Measurements from ENCODE around the gene GNAQ.

DNA sequence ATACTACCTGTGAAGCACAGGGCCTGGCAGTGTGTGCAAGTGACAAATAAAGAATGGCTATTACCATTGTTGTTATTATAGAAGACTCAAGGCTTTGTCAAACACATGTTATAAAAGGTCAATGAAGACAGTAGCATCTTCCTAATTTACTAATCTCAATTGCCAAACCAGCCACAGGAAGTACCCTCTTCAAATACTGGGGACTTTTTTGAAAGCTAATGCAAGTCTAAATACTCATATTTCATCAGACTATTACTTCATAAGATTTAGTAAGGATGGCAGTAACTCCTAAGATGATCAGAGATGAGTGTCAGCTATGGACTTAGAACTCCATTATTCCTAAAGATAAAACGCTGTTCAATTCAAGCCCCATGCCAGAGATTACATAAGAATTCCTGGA lies 43.0 kb downstream of the GNAQ start:
- TF ChIP-seq, protein P1, sequence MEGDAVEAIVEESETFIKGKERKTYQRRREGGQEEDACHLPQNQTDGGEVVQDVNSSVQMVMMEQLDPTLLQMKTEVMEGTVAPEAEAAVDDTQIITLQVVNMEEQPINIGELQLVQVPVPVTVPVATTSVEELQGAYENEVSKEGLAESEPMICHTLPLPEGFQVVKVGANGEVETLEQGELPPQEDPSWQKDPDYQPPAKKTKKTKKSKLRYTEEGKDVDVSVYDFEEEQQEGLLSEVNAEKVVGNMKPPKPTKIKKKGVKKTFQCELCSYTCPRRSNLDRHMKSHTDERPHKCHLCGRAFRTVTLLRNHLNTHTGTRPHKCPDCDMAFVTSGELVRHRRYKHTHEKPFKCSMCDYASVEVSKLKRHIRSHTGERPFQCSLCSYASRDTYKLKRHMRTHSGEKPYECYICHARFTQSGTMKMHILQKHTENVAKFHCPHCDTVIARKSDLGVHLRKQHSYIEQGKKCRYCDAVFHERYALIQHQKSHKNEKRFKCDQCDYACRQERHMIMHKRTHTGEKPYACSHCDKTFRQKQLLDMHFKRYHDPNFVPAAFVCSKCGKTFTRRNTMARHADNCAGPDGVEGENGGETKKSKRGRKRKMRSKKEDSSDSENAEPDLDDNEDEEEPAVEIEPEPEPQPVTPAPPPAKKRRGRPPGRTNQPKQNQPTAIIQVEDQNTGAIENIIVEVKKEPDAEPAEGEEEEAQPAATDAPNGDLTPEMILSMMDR (conservative IDR thresholded peaks at IDR 0.05; ENCODE audit: low read depth, low read length) = no peak
- no peak for TF ChIP-seq EZH2 (IDR thresholded peaks at IDR 0.05; ENCODE audit: low read length, unreplicated experiment)
- no peak for TF ChIP-seq EZH2phosphoT487 (IDR thresholded peaks at IDR 0.05; ENCODE audit: borderline replicate concordance, low read length)
